OCI-LY7 (cell line): ENCODE results near the gene ZKSCAN5. TPM values are rescaled to one million over a fixed set of nuclear protein-coding genes. Genes with fewer than 3 reads are reported as not detected.
"Not testable (repeated sequence)": the region's sequence is repeated elsewhere in the genome, so short reads cannot be mapped to it uniquely, and the experiment has no call there.

ENCODE experiments used
- BruUV-seq: library from RNA; stranded (reverse); fragments of 400-500 nt; replicated peaks from 2 replicates; lab custom pipeline; 2021; lab: Mats Ljungman, UMichigan
- CTCF ChIA-PET: fragments of 300-600 bp; sonication (Branson Sonifier 250); formaldehyde crosslinking; loops from one replicate; lab custom pipeline; 2022; ENCODE audit warnings: antibody characterized with exemption; ENCODE audit not compliant: unreplicated experiment; lab: Charles Lee
- POLR2A ChIA-PET: fragments of 300-600 bp; sonication (Branson Sonifier 250); formaldehyde crosslinking; loops from one replicate; lab custom pipeline; 2022; ENCODE audit warnings: antibody characterized with exemption; lab: Charles Lee
- DNase-seq: peaks from one replicate; pipeline ENCODE4 v3.0.0-alpha.2; 2015; ENCODE audit warnings: low spot score
- H2AFZ ChIP-seq: fragments of 200-600 bp; sonication (generic), shearing (Covaris generic); 2 replicates; pipeline ENCODE4 v1.6.1; 2014; ENCODE audit warnings: mild to moderate bottlenecking, antibody characterized with exemption, low read length, moderate library complexity
- H3K27ac ChIP-seq: fragments of 200-600 bp; sonication (generic); 2 replicates; pipeline ENCODE4 v1.5.1; 2014; ENCODE audit warnings: mixed run types, low read depth, mild to moderate bottlenecking, moderate library complexity, low read length, inconsistent platforms; ENCODE audit not compliant: poor library complexity, severe bottlenecking
- H3K36me3 ChIP-seq: fragments of 200-600 bp; sonication (generic); 2 replicates; pipeline ENCODE4 v1.6.1; 2014; ENCODE audit warnings: mild to moderate bottlenecking, antibody characterized with exemption, low read length, moderate library complexity, mixed read lengths; ENCODE audit not compliant: insufficient read depth
- H3K4me1 ChIP-seq: fragments of 200-600 bp; sonication (generic); 2 replicates; pipeline ENCODE4 v1.5.1; 2014; ENCODE audit warnings: mild to moderate bottlenecking, low read length; ENCODE audit not compliant: insufficient read depth, poor library complexity, severe bottlenecking
- H3K4me2 ChIP-seq: fragments of 200-600 bp; sonication (generic); 2 replicates; pipeline ENCODE4 v1.6.1; 2014; ENCODE audit warnings: mild to moderate bottlenecking, low read length
- H3K4me3 ChIP-seq: fragments of 200-600 bp; sonication (generic); 2 replicates; pipeline ENCODE4 v1.5.1; 2014; ENCODE audit warnings: mild to moderate bottlenecking, low read depth, low read length; ENCODE audit not compliant: poor library complexity, severe bottlenecking
- H3K79me2 ChIP-seq: fragments of 200-600 bp; sonication (generic); 2 replicates; pipeline ENCODE4 v1.6.1; 2016; ENCODE audit warnings: low read depth, mild to moderate bottlenecking, low read length, moderate library complexity, mixed read lengths; ENCODE audit not compliant: insufficient read depth
- H3K9me2 ChIP-seq: fragments of 200-600 bp; sonication (generic); 2 replicates; pipeline ENCODE4 v1.6.1; 2016; ENCODE audit warnings: mild to moderate bottlenecking, low read length, mixed read lengths; ENCODE audit not compliant: insufficient read depth
- H3K9me3 ChIP-seq: fragments of 200-600 bp; sonication (generic); 2 replicates; pipeline ENCODE4 v1.6.1; 2014; ENCODE audit warnings: mild to moderate bottlenecking, mixed run types, low read length, mixed read lengths
- H4K20me1 ChIP-seq: fragments of 200-600 bp; sonication (generic); 2 replicates; pipeline ENCODE4 v1.6.1; 2014; ENCODE audit warnings: mild to moderate bottlenecking, antibody characterized with exemption, low read length, moderate library complexity, mixed read lengths; ENCODE audit not compliant: insufficient read depth
- EZH2phosphoT487 ChIP-seq: fragments of 200-600 bp; sonication (generic); IDR thresholded peaks from 2 replicates; pipeline ENCODE4 v1.6.1; 2018; ENCODE audit warnings: low read depth, borderline replicate concordance, mild to moderate bottlenecking, mixed run types, antibody characterized with exemption, low read length, moderate library complexity, mixed read lengths
- intact Hi-C: fragments of 100-400 bp; cut with micrococcal nuclease; formaldehyde crosslinking; loops from one replicate; pipeline ENCODE4 v1.10.0; 2022; ENCODE audit not compliant: unreplicated experiment
- total RNA-seq, 2 experiments: library from RNA; depleted of rRNA in 1 of 2; stranded (reverse); fragments of >200 nt in 1 of 2; shearing (Covaris generic) in 1 of 2; gene quantifications; 2 replicates each; pipeline ENCODE4 v1.2.3, GENCODE V29; 2014 to 2022
- TF ChIP-seq, protein P1 (sequence below): fragments of 200-600 bp; sonication (generic); conservative IDR thresholded peaks from 2 replicates; pipeline ENCODE4 v1.5.1; 2014; ENCODE audit warnings: mild to moderate bottlenecking, antibody characterized with exemption, low read length, moderate library complexity, mixed read lengths

Gene ZKSCAN5
- total RNA-seq, 2 experiments from 2014 or later = 12.2 to 14.5 TPM

GRCh38 chr7:99563650-99564049 lies 59.2 kb downstream of the ZKSCAN5 start:
- TF ChIP-seq, protein P1, sequence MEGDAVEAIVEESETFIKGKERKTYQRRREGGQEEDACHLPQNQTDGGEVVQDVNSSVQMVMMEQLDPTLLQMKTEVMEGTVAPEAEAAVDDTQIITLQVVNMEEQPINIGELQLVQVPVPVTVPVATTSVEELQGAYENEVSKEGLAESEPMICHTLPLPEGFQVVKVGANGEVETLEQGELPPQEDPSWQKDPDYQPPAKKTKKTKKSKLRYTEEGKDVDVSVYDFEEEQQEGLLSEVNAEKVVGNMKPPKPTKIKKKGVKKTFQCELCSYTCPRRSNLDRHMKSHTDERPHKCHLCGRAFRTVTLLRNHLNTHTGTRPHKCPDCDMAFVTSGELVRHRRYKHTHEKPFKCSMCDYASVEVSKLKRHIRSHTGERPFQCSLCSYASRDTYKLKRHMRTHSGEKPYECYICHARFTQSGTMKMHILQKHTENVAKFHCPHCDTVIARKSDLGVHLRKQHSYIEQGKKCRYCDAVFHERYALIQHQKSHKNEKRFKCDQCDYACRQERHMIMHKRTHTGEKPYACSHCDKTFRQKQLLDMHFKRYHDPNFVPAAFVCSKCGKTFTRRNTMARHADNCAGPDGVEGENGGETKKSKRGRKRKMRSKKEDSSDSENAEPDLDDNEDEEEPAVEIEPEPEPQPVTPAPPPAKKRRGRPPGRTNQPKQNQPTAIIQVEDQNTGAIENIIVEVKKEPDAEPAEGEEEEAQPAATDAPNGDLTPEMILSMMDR = no peak
- no peak for TF ChIP-seq EZH2phosphoT487
- Histone ChIP-seq H3K9me3 (no peaks in the 10 kb centered on the region), H3K36me3 (peaks cover 72% of the 10 kb centered on the region), H3K79me2 (peaks cover 26% of the 10 kb centered on the region), H3K4me2 (no peak overlapping the region), H4K20me1 (0 out of 2 replicates have a peak, but pooled peaks cover 14% of the 10 kb centered on the region), H3K9me2 (no peaks in the 10 kb centered on the region), H3K27ac (no peak overlapping the region), H3K4me1 (peaks cover 12% of the 10 kb centered on the region), H2AFZ (no peak overlapping the region), H3K4me3 (no peak overlapping the region)
- no TSS peak for BruUV-seq
- no peak for DNase-seq
- intact Hi-C loops = no loop called here
- POLR2A ChIA-PET = no interaction called here
- CTCF ChIA-PET = no interaction called here

DNA sequence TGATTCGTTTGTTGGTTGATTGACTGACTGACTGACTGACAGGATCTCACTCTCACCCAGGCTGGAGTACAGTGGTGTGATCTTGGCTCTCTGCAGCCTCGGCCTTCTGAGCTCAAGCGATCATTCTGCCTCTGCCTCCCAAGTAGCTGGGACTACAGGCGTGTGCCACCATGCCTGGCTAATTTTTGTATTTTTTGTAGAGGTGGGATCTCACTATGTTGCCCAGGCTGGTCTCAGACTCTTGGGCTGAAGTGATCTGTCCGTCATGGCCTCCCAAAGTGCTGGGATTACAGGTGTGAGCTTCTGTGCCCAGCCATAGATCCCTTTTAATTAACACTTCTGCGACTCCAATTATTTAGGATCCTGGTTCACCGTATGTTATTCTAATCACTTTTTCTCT lies 64.3 kb downstream of the ZKSCAN5 start:
- H4K20me1 ChIP-seq, H3K4me3 ChIP-seq, H3K9me2 ChIP-seq, intact Hi-C loops, CTCF ChIA-PET, H3K4me1 ChIP-seq, H3K9me3 ChIP-seq, H3K4me2 ChIP-seq, H3K27ac ChIP-seq, H2AFZ ChIP-seq, H3K79me2 ChIP-seq, BruUV-seq, DNase-seq: not testable (repeated sequence)
- H3K36me3 ChIP-seq = peaks cover 77% of the 10 kb centered on the region
- POLR2A ChIA-PET = interaction anchor here (0.6 kb wide), 1 partner anchor 226 kb away, joined by 6 read pairs; no protein-coding TSS in a partner anchor

DNA sequence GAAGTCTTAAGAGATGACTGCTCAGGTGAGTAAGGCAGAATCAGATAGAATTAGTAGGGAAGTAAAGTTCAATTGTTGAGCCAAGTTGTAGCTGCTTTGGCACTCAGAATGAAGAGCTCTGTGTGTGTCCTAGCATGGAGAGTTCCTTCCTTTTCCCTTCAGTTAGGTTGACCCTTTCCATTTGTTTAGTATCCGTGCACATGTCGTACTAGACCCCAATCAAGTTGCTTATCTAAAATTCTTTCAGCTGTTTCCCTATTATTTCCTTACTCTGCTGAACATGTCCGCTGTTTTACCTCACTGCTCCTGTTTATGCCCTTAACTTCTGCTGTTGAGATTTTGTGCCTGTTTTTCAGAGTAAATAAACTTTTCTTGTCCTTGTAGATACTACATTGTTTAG lies 67.3 kb downstream of the ZKSCAN5 start:
- Histone ChIP-seq H3K4me1 (no peaks in the 10 kb centered on the region), H3K79me2 (no peaks in the 10 kb centered on the region), H3K9me3 (no peaks in the 10 kb centered on the region), H3K27ac (no peak overlapping the region), H3K9me2 (no peaks in the 10 kb centered on the region), H2AFZ (no peak overlapping the region), H4K20me1 (no peaks in the 10 kb centered on the region), H3K4me3 (no peak overlapping the region), H3K4me2 (no peak overlapping the region), H3K36me3 (peaks cover 59% of the 10 kb centered on the region)
- BruUV-seq = no TSS peak
- intact Hi-C loops = no loop called here
- DNase-seq = no peak
- CTCF ChIA-PET = no interaction called here
- POLR2A ChIA-PET = no interaction called here
- TF ChIP-seq, protein P1 = no peak
- TF ChIP-seq EZH2phosphoT487 = no peak
